A673 (cell line): ENCODE measurements around the gene SUGP2.

Experiments used
- CTCF ChIP-seq: fragments of 300-800, 200-600 bp; sonication (generic); conservative IDR thresholded peaks from 2 replicates; pipeline ENCODE4 v1.5.1; 2017; ENCODE audit warnings: low read depth, mild to moderate bottlenecking, antibody characterized with exemption, low read length, moderate library complexity, mixed read lengths
- EZH2 ChIP-seq: fragments of 200-600 bp; sonication (generic); IDR thresholded peaks from 2 replicates; pipeline ENCODE4 v1.6.1; 2017; ENCODE audit warnings: borderline replicate concordance, low read depth, mild to moderate bottlenecking, mixed read lengths, antibody characterized with exemption, low read length; ENCODE audit not compliant: poor library complexity, severe bottlenecking

- no peak for TF ChIP-seq CTCF
- TF ChIP-seq EZH2, result no peak
Observed at GRCh38 chr19:18972301-18972811, 61.0 kb downstream of the SUGP2 start.
